GM12878 (cell line): ENCODE measurements around the gene TSGA10.

Source experiments
- ESRRA ChIP-seq: IDR thresholded peaks from 2 replicates; pipeline ENCODE4 v1.6.1; 2012; ENCODE audit warnings: mild to moderate bottlenecking, low read length, improper control_type of control experiment
- EZH2 ChIP-seq: IDR thresholded peaks from 2 replicates; pipeline ENCODE4 v1.6.1; 2012; ENCODE audit warnings: low read depth, mild to moderate bottlenecking, control low read depth, inconsistent platforms, low read length, borderline replicate concordance; ENCODE audit not compliant: control insufficient read depth
- HDAC2 ChIP-seq: fragments of 200-600 bp; sonication (generic); IDR thresholded peaks from 2 replicates; pipeline ENCODE4 v1.6.1; 2017
- MTA3 ChIP-seq: IDR thresholded peaks from 2 replicates; pipeline ENCODE4 v1.6.1; 2012; ENCODE audit warnings: low read length, inconsistent platforms, borderline replicate concordance
- POU2F2 ChIP-seq: IDR thresholded peaks from 3 replicates; pipeline ENCODE4 v1.6.1; 2011; ENCODE audit warnings: low read depth, mild to moderate bottlenecking, low read length, borderline replicate concordance
- RFX5 ChIP-seq: IDR thresholded peaks from 2 replicates; pipeline ENCODE4 v1.6.1; 2011; ENCODE audit warnings: low read depth, low read length, improper control_type of control experiment
- SP1 ChIP-seq: IDR thresholded peaks from one replicate; pipeline ENCODE4 v1.6.1; 2011; ENCODE audit warnings: low read depth, low read length
- SREBF1 ChIP-seq: IDR thresholded peaks from 2 replicates; pipeline ENCODE4 v1.6.1; 2012; ENCODE audit warnings: mild to moderate bottlenecking, low read length
- TAF1 ChIP-seq: IDR thresholded peaks from 2 replicates; pipeline ENCODE4 v1.6.1; 2011; ENCODE audit warnings: mild to moderate bottlenecking, low read depth, low read length, borderline replicate concordance
- TBL1XR1 ChIP-seq: IDR thresholded peaks from 2 replicates; pipeline ENCODE4 v1.6.1; 2012; ENCODE audit warnings: low read depth, low read length, improper control_type of control experiment
- TF ChIP-seq, protein P1 (sequence below): fragments of 450-650 bp; IDR thresholded peaks from 2 replicates; pipeline ENCODE4 v1.6.1; 2016; ENCODE audit warnings: mild to moderate bottlenecking
- TF ChIP-seq, protein P2 (sequence below): IDR thresholded peaks from 2 replicates; pipeline ENCODE4 v1.6.1; 2012; ENCODE audit warnings: low read length, inconsistent platforms
- TF ChIP-seq, protein P3 (sequence below), 3 experiments: IDR thresholded peaks in 2 of 3; conservative IDR thresholded peaks in 1 of 3; 2 replicates each; pipeline ENCODE4 v1.5.1; 2011; ENCODE audit warnings: low read depth in 3 of 3, low read length in 3 of 3, mild to moderate bottlenecking in 3 of 3, control low read depth in 2 of 3, moderate library complexity in 2 of 3, inconsistent platforms in 1 of 3, mixed read lengths in 1 of 3; ENCODE audit not compliant: control insufficient read depth in 2 of 3, insufficient read depth in 1 of 3; ENCODE audit errors: extremely low read depth in 1 of 3

DNA sequence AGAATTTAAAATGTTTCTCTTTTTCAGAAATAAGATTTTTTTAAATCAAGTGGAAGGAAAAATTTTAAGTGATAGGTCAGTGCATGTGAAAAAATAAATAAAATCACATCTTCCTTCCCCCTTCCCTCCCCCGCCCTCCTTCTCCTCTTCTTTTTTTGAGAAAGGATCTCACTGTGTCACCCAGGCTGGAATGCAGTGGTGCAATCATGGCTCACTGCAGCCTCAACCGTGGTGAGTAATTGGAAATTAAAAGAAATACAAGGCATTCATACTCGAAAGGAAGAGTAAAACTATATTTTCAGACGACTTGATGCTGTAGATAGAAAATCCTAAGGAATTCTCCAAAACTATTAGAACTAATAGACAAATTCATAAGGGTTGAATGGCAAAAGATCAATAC, 201.8 kb downstream of the TSGA10 start:
- TF ChIP-seq, protein P1, sequence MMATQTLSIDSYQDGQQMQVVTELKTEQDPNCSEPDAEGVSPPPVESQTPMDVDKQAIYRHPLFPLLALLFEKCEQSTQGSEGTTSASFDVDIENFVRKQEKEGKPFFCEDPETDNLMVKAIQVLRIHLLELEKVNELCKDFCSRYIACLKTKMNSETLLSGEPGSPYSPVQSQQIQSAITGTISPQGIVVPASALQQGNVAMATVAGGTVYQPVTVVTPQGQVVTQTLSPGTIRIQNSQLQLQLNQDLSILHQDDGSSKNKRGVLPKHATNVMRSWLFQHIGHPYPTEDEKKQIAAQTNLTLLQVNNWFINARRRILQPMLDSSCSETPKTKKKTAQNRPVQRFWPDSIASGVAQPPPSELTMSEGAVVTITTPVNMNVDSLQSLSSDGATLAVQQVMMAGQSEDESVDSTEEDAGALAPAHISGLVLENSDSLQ: no peak
- TF ChIP-seq POU2F2: no peak
- TF ChIP-seq, protein P2, sequence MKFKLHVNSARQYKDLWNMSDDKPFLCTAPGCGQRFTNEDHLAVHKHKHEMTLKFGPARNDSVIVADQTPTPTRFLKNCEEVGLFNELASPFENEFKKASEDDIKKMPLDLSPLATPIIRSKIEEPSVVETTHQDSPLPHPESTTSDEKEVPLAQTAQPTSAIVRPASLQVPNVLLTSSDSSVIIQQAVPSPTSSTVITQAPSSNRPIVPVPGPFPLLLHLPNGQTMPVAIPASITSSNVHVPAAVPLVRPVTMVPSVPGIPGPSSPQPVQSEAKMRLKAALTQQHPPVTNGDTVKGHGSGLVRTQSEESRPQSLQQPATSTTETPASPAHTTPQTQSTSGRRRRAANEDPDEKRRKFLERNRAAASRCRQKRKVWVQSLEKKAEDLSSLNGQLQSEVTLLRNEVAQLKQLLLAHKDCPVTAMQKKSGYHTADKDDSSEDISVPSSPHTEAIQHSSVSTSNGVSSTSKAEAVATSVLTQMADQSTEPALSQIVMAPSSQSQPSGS: no peak
- TF ChIP-seq, protein P3, sequence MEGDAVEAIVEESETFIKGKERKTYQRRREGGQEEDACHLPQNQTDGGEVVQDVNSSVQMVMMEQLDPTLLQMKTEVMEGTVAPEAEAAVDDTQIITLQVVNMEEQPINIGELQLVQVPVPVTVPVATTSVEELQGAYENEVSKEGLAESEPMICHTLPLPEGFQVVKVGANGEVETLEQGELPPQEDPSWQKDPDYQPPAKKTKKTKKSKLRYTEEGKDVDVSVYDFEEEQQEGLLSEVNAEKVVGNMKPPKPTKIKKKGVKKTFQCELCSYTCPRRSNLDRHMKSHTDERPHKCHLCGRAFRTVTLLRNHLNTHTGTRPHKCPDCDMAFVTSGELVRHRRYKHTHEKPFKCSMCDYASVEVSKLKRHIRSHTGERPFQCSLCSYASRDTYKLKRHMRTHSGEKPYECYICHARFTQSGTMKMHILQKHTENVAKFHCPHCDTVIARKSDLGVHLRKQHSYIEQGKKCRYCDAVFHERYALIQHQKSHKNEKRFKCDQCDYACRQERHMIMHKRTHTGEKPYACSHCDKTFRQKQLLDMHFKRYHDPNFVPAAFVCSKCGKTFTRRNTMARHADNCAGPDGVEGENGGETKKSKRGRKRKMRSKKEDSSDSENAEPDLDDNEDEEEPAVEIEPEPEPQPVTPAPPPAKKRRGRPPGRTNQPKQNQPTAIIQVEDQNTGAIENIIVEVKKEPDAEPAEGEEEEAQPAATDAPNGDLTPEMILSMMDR (IDR thresholded peaks at IDR 0.05 in 2 of 3, conservative IDR thresholded peaks at IDR 0.05 in 1 of 3; ENCODE audit: control insufficient read depth in 2 of 3, extremely low read depth in 1 of 3, insufficient read depth in 1 of 3, low read depth in 3 of 3, low read length in 3 of 3): no peak
- TF ChIP-seq TAF1: no peak
- TF ChIP-seq SP1: no peak
- no peak for TF ChIP-seq MTA3
- TF ChIP-seq RFX5: no peak
- no peak for TF ChIP-seq HDAC2
- TF ChIP-seq SREBF1: no peak
- TF ChIP-seq ESRRA: no peak
- no peak for TF ChIP-seq EZH2
- TF ChIP-seq TBL1XR1: no peak
